Measurements from ENCODE around the gene TMEM270. TPM values are rescaled to one million over a fixed set of nuclear protein-coding genes. Genes with fewer than 3 reads are reported as not detected.

TMEM270 gene
- total and polyA plus RNA-seq, 10 of the 15 experiments (the other 5 are each of a cell fraction or from before 2014, with no cell fraction given) = not detected

GRCh38 chr7:73823873-73824592, 36.9 kb upstream of the TMEM270 start:
- in situ Hi-C loops (cut with MboI) (no loop called here), intact Hi-C loops (cut with micrococcal nuclease; ENCODE audit: unreplicated experiment) (no loop called here)
- no peak for DNase-seq (ENCODE audit: low read depth, low spot score)
- RAD21 ChIA-PET (ENCODE audit: unreplicated experiment) = no interaction called here
- CTCF ChIA-PET = interaction anchor here (1.3 kb wide), 1 partner anchor 31 kb away, joined by 7 read pairs; no protein-coding TSS in a partner anchor
- Histone ChIP-seq H3K36me3 (ENCODE audit: control insufficient read depth in 2 of 2, insufficient read depth in 2 of 2, low read length in 1 of 2) (no peaks in the 10 kb centered on the region), H3K9me3 (replicated peaks; ENCODE audit: control insufficient read depth, insufficient read depth, low read length) (no peaks in the 10 kb centered on the region), H2AFZ (ENCODE audit: control insufficient read depth, low read depth, low read length) (no peak overlapping the region), H3K27ac (ENCODE audit: control insufficient read depth, insufficient read depth) (no peak overlapping the region), H3K79me2 (ENCODE audit: control insufficient read depth, insufficient read depth, low read length) (no peaks in the 10 kb centered on the region), H4K20me1 (ENCODE audit: control insufficient read depth, insufficient read depth) (no peaks in the 10 kb centered on the region), H3K4me1 (ENCODE audit: control insufficient read depth, insufficient read depth, low read length) (peaks cover 12% of the 10 kb centered on the region), H3K27me3 (replicated peaks in 1 of 2; ENCODE audit: control insufficient read depth in 2 of 2, insufficient read depth in 2 of 2, low read length in 1 of 2) (peaks cover 0 to 3% of the 10 kb centered on the region in 2 experiments; a peak in 3 of 4 replicates), H3K4me3 (no peak overlapping the region), H3K4me2 (ENCODE audit: control insufficient read depth, insufficient read depth) (no peak overlapping the region), H3K9ac (ENCODE audit: control insufficient read depth, insufficient read depth, low read length) (no peak overlapping the region)
- POLR2A ChIA-PET = no interaction called here
- no peak for FAIRE-seq
- no TSS peak for BruUV-seq (replicated peaks)
- 29% methylated on average over 8 of the region's 11 CpGs for WGBS (ENCODE audit: insufficient coverage, insufficient replicate concordance, low lambda C conversion rate, missing lambda C conversion rate)
- no peak for TF ChIP-seq STAT3 (IDR thresholded peaks at IDR 0.05; ENCODE audit: low read depth, low read length)
- SMC1A ChIA-PET (ENCODE audit: uncharacterized antibody, unreplicated experiment) = interaction anchor here (0.7 to 1.0 kb wide), 2 partner anchors 9 to 27 kb away, joined by 3 read pairs; no protein-coding TSS in a partner anchor
- ATAC-seq = no peak

GRCh38 chr7:73824986-73825385, 36.0 kb upstream of the TMEM270 start:
- intact Hi-C loops (cut with micrococcal nuclease; ENCODE audit: unreplicated experiment) = no loop called here
- no peaks in the 10 kb centered on the region for H3K9me3 ChIP-seq (replicated peaks; ENCODE audit: control insufficient read depth, insufficient read depth, low read length)
- H3K9ac ChIP-seq (ENCODE audit: control insufficient read depth, insufficient read depth, low read length) = no peak overlapping the region
- DNase-seq (ENCODE audit: low read depth, low spot score) (no peak), ATAC-seq (no peak), FAIRE-seq (no peak)
- CTCF ChIA-PET = no interaction called here
- H3K27me3 ChIP-seq (replicated peaks in 1 of 2; ENCODE audit: control insufficient read depth in 2 of 2, insufficient read depth in 2 of 2, low read length in 1 of 2) = peaks cover 0 to 3% of the 10 kb centered on the region in 2 experiments; a peak in 3 of 4 replicates
- RAD21 ChIA-PET (ENCODE audit: unreplicated experiment) = no interaction called here
- no peak overlapping the region for H2AFZ ChIP-seq (ENCODE audit: control insufficient read depth, low read depth, low read length)
- in situ Hi-C loops (cut with MboI) = no loop called here
- no peaks in the 10 kb centered on the region for H3K36me3 ChIP-seq (ENCODE audit: control insufficient read depth in 2 of 2, insufficient read depth in 2 of 2, low read length in 1 of 2)
- H3K4me3 ChIP-seq = no peak overlapping the region
- no TSS peak for BruUV-seq (replicated peaks)
- no peak overlapping the region for H3K4me2 ChIP-seq (ENCODE audit: control insufficient read depth, insufficient read depth)
- H4K20me1 ChIP-seq (ENCODE audit: control insufficient read depth, insufficient read depth) = no peaks in the 10 kb centered on the region
- 20% methylated on average over 9 of the region's 9 CpGs for WGBS (ENCODE audit: insufficient coverage, insufficient replicate concordance, low lambda C conversion rate, missing lambda C conversion rate)
- H3K27ac ChIP-seq (ENCODE audit: control insufficient read depth, insufficient read depth) = no peak overlapping the region
- POLR2A ChIA-PET = no interaction called here
- H3K79me2 ChIP-seq (ENCODE audit: control insufficient read depth, insufficient read depth, low read length) = no peaks in the 10 kb centered on the region
- SMC1A ChIA-PET (ENCODE audit: uncharacterized antibody, unreplicated experiment) = interaction anchor here (0.7 to 3.3 kb wide), 2 partner anchors 26 to 30 kb away, joined by 3 to 11 read pairs; no protein-coding TSS in a partner anchor
- peaks cover 12% of the 10 kb centered on the region for H3K4me1 ChIP-seq (ENCODE audit: control insufficient read depth, insufficient read depth, low read length)
- no peak for TF ChIP-seq JUNB (IDR thresholded peaks at IDR 0.05)
- no peak for TF ChIP-seq CEBPB (IDR thresholded peaks at IDR 0.05; ENCODE audit: borderline replicate concordance in 1 of 2, low read depth in 2 of 2, low read length in 2 of 2)
- TF ChIP-seq NFIC (IDR thresholded peaks at IDR 0.05; ENCODE audit: low read depth, low read length) = no peak
- TF ChIP-seq IKZF2 (IDR thresholded peaks at IDR 0.05) = no peak
- no peak for TF ChIP-seq USF1 (IDR thresholded peaks at IDR 0.05; ENCODE audit: borderline replicate concordance, extremely low read length, insufficient read depth, low read depth, low read length)
- TF ChIP-seq FOS (IDR thresholded peaks at IDR 0.05; ENCODE audit: borderline replicate concordance, extremely low read depth, insufficient read length) = no peak
- no peak for TF ChIP-seq CBX5 (IDR thresholded peaks at IDR 0.05; ENCODE audit: low read depth)
- no peak for TF ChIP-seq ZNF687 (IDR thresholded peaks at IDR 0.05)
